ENCODE measurements around the gene TRPV5.

Gene TRPV5

GRCh38 chr7:142868188-142868985 lies 65.2 kb downstream of the TRPV5 start:
- no peak for DNase-seq

- no peak for DNase-seq
Observed at GRCh38 chr7:142867398-142868187, 66.0 kb downstream of the TRPV5 start.

- no peak for DNase-seq
Observed at GRCh38 chr7:142867097-142867378, 66.5 kb downstream of the TRPV5 start.

- DNase-seq: no peak
Observed at GRCh38 chr7:142866361-142867096, 67.0 kb downstream of the TRPV5 start.

GRCh38 chr7:142865766-142866165 lies 67.8 kb downstream of the TRPV5 start:
- DNase-seq: no peak

GRCh38 chr7:142864980-142865747 lies 68.4 kb downstream of the TRPV5 start:
- DNase-seq: no peak

- no peak for DNase-seq
Observed at GRCh38 chr7:142863891-142864685, 69.5 kb downstream of the TRPV5 start.

- DNase-seq: no peak
Observed at GRCh38 chr7:142862786-142863400, 70.7 kb downstream of the TRPV5 start.

GRCh38 chr7:142862351-142862750 lies 71.2 kb downstream of the TRPV5 start:
- no peak for DNase-seq

- DNase-seq: no peak
Observed at GRCh38 chr7:142860968-142861367, 72.6 kb downstream of the TRPV5 start.

GRCh38 chr7:142859829-142860228 lies 73.7 kb downstream of the TRPV5 start:
- DNase-seq: no peak

GRCh38 chr7:142859411-142859810 lies 74.1 kb downstream of the TRPV5 start:
- no peak for DNase-seq

All from SHP77 treated with DMSO at 0.1 percent for 48 hours (cell line).